ENCODE data around the gene SPSB1.

SPSB1 gene

DNA sequence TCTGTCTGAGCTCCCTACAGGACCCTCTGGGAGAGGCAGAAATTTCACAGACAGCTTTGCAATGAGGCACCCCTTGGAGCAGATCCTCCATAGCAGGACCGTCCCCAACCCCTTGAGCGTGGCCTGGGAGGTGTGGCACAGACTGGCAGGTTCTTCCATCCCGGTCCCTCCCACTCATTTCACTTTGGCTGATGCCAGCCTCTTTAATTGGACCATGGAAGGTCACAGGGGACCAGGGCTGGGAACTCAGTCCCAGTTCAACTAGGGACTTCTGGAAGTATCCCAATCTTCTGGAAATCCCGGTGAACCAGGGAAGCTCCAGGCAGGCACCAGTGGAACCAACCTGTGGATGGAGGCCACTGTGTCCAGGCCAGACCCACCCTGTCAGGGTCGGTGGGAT, 83.7 kb downstream of the SPSB1 start:
- H3K4me1 ChIP-seq (ENCODE audit: control insufficient read depth, insufficient read depth, low read length), result no peaks in the 10 kb centered on the region
- no peaks in the 10 kb centered on the region for H3K9me3 ChIP-seq (ENCODE audit: control insufficient read depth, insufficient read depth, low read depth, low read length)
- ChIA-PET POLR2A (interaction anchor here (1.1 kb wide), 1 partner anchor 12 kb away, joined by 5 read pairs; no protein-coding TSS in a partner anchor), CTCF (no interaction called here)
- no peak overlapping the region for H3K4me3 ChIP-seq (ENCODE audit: low read depth, low read length)
- no peaks in the 10 kb centered on the region for H3K36me3 ChIP-seq (ENCODE audit: control insufficient read depth in 2 of 2, insufficient read depth in 1 of 2, low read length in 2 of 2)
- H3K27ac ChIP-seq (ENCODE audit: extremely low read depth, low read depth, low read length), result no peak overlapping the region
- TF ChIP-seq, protein P1, sequence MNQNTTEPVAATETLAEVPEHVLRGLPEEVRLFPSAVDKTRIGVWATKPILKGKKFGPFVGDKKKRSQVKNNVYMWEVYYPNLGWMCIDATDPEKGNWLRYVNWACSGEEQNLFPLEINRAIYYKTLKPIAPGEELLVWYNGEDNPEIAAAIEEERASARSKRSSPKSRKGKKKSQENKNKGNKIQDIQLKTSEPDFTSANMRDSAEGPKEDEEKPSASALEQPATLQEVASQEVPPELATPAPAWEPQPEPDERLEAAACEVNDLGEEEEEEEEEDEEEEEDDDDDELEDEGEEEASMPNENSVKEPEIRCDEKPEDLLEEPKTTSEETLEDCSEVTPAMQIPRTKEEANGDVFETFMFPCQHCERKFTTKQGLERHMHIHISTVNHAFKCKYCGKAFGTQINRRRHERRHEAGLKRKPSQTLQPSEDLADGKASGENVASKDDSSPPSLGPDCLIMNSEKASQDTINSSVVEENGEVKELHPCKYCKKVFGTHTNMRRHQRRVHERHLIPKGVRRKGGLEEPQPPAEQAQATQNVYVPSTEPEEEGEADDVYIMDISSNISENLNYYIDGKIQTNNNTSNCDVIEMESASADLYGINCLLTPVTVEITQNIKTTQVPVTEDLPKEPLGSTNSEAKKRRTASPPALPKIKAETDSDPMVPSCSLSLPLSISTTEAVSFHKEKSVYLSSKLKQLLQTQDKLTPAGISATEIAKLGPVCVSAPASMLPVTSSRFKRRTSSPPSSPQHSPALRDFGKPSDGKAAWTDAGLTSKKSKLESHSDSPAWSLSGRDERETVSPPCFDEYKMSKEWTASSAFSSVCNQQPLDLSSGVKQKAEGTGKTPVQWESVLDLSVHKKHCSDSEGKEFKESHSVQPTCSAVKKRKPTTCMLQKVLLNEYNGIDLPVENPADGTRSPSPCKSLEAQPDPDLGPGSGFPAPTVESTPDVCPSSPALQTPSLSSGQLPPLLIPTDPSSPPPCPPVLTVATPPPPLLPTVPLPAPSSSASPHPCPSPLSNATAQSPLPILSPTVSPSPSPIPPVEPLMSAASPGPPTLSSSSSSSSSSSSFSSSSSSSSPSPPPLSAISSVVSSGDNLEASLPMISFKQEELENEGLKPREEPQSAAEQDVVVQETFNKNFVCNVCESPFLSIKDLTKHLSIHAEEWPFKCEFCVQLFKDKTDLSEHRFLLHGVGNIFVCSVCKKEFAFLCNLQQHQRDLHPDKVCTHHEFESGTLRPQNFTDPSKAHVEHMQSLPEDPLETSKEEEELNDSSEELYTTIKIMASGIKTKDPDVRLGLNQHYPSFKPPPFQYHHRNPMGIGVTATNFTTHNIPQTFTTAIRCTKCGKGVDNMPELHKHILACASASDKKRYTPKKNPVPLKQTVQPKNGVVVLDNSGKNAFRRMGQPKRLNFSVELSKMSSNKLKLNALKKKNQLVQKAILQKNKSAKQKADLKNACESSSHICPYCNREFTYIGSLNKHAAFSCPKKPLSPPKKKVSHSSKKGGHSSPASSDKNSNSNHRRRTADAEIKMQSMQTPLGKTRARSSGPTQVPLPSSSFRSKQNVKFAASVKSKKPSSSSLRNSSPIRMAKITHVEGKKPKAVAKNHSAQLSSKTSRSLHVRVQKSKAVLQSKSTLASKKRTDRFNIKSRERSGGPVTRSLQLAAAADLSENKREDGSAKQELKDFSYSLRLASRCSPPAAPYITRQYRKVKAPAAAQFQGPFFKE (tag by site-specific recombination; IDR thresholded peaks at IDR 0.05; ENCODE audit: borderline replicate concordance), result no peak
- TF ChIP-seq ZNF292 (tag by site-specific recombination; IDR thresholded peaks at IDR 0.05; ENCODE audit: borderline replicate concordance, low read depth) (no peak), ZNF341 (tag by site-specific recombination; IDR thresholded peaks at IDR 0.05; ENCODE audit: low read depth) (no peak), TSHZ1 (tag by site-specific recombination; IDR thresholded peaks at IDR 0.05; ENCODE audit: borderline replicate concordance) (no peak), GLIS2 (tag by site-specific recombination; IDR thresholded peaks at IDR 0.05) (no peak), EGR2 (tag by site-specific recombination; IDR thresholded peaks at IDR 0.05; ENCODE audit: low read depth) (no peak), ZNF664 (tag by site-specific recombination; IDR thresholded peaks at IDR 0.05) (no peak)

DNA sequence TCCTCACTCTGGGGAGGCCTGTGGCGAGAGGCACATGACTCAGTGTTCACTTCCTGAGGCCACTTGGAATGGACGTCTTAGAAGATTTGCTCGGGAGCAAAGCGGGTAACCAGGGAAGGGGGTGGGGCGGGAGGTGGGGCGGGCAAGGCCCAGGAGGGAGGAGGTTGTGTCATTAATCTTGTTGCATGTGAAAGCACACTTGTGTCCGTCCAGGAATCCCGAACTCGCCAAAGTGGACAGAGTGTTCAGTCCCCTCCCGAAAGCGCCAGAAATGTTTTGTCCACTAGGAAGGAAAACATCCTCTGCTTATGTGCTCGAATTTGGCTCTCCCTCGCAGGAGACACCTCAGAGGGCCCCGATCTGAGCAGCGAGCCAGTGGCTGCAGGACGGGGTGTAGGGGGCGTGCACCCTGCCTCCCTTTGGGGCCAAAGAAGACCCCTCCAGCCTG, 84.2 kb downstream of the SPSB1 start:
- no peak overlapping the region for H3K4me3 ChIP-seq (ENCODE audit: low read depth, low read length)
- no peaks in the 10 kb centered on the region for H3K36me3 ChIP-seq (ENCODE audit: control insufficient read depth in 2 of 2, insufficient read depth in 1 of 2, low read length in 2 of 2)
- ChIA-PET POLR2A (interaction anchor here (1.1 kb wide), 1 partner anchor 12 kb away, joined by 5 read pairs; no protein-coding TSS in a partner anchor), CTCF (no interaction called here)
- H3K9me3 ChIP-seq (ENCODE audit: control insufficient read depth, insufficient read depth, low read depth, low read length), result no peaks in the 10 kb centered on the region
- H3K27ac ChIP-seq (ENCODE audit: extremely low read depth, low read depth, low read length), result no peak overlapping the region
- H3K4me1 ChIP-seq (ENCODE audit: control insufficient read depth, insufficient read depth, low read length), result no peaks in the 10 kb centered on the region
- TF ChIP-seq ZNF248 (tag by site-specific recombination; IDR thresholded peaks at IDR 0.05) (no peak), PRDM6 (tag by site-specific recombination; IDR thresholded peaks at IDR 0.05) (no peak), ZBTB1 (tag by site-specific recombination; IDR thresholded peaks at IDR 0.05) (no peak), ZNF223 (tag by site-specific recombination; IDR thresholded peaks at IDR 0.05) (no peak), ZNF148 (tag by site-specific recombination; IDR thresholded peaks at IDR 0.05; ENCODE audit: borderline replicate concordance) (no peak), ZIC2 (tag by site-specific recombination; IDR thresholded peaks at IDR 0.05) (no peak)
- TF ChIP-seq, protein P2, sequence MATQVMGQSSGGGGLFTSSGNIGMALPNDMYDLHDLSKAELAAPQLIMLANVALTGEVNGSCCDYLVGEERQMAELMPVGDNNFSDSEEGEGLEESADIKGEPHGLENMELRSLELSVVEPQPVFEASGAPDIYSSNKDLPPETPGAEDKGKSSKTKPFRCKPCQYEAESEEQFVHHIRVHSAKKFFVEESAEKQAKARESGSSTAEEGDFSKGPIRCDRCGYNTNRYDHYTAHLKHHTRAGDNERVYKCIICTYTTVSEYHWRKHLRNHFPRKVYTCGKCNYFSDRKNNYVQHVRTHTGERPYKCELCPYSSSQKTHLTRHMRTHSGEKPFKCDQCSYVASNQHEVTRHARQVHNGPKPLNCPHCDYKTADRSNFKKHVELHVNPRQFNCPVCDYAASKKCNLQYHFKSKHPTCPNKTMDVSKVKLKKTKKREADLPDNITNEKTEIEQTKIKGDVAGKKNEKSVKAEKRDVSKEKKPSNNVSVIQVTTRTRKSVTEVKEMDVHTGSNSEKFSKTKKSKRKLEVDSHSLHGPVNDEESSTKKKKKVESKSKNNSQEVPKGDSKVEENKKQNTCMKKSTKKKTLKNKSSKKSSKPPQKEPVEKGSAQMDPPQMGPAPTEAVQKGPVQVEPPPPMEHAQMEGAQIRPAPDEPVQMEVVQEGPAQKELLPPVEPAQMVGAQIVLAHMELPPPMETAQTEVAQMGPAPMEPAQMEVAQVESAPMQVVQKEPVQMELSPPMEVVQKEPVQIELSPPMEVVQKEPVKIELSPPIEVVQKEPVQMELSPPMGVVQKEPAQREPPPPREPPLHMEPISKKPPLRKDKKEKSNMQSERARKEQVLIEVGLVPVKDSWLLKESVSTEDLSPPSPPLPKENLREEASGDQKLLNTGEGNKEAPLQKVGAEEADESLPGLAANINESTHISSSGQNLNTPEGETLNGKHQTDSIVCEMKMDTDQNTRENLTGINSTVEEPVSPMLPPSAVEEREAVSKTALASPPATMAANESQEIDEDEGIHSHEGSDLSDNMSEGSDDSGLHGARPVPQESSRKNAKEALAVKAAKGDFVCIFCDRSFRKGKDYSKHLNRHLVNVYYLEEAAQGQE (tag by site-specific recombination; IDR thresholded peaks at IDR 0.05), result no peak
- TF ChIP-seq, protein P3, sequence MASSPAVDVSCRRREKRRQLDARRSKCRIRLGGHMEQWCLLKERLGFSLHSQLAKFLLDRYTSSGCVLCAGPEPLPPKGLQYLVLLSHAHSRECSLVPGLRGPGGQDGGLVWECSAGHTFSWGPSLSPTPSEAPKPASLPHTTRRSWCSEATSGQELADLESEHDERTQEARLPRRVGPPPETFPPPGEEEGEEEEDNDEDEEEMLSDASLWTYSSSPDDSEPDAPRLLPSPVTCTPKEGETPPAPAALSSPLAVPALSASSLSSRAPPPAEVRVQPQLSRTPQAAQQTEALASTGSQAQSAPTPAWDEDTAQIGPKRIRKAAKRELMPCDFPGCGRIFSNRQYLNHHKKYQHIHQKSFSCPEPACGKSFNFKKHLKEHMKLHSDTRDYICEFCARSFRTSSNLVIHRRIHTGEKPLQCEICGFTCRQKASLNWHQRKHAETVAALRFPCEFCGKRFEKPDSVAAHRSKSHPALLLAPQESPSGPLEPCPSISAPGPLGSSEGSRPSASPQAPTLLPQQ (tag by site-specific recombination; IDR thresholded peaks at IDR 0.05), result no peak
